Stimulated activated CD8-positive, alpha-beta memory T cell treated with anti-CD3 and anti-CD28 coated beads, Interleukin-4, amount 100 ng/mL, for 24 hours (primary cell): ENCODE results near the gene GSN.

Experiments
- DNase-seq: peaks from one replicate; pipeline ENCODE4 v3.0.0-alpha.2; 2020; ENCODE audit warnings: low read depth

Gene GSN

GRCh38 chr9:121323449-121324151 lies 55.6 kb downstream of the GSN start:
- DNase-seq: no peak

DNA sequence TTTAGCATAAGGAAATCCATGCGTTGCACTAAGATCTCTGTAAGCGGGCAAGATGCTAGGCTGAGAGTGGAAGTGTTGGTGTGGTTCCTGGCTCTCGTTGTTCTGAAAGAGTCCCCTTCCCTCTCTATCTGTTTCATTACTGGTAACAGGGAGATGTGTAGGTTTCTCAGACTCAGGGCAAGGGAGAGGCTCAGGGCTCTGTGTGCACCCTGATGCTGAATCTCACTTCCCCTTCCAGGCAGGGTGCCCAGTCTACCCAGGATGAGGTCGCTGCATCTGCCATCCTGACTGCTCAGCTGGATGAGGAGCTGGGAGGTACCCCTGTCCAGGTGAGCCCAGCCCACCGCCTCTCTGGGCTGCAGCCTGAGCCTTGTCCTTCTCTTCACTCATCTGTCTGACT lies 56.4 kb downstream of the GSN start:
- no peak for DNase-seq

DNA sequence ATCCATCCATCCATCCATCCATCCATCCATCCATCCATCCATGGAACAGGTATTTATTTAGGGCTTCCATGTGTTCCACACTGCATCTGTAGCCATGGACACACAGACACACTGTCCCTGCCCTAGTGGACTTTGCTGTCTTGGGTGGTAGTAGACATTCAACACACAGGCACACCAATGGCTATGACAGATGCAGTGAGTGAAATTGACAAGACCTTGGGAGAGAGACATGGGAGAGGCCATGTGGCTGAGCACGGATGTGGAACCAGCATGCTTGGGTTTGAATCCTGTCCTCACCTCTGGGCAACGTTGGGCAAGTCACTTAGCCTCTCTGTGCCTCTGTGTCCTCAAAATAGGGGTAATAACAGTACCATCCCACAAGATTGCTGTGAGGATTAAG lies 56.8 kb downstream of the GSN start:
- DNase-seq: no peak

GRCh38 chr9:121325387-121325786 lies 57.4 kb downstream of the GSN start:
- no peak for DNase-seq

DNA sequence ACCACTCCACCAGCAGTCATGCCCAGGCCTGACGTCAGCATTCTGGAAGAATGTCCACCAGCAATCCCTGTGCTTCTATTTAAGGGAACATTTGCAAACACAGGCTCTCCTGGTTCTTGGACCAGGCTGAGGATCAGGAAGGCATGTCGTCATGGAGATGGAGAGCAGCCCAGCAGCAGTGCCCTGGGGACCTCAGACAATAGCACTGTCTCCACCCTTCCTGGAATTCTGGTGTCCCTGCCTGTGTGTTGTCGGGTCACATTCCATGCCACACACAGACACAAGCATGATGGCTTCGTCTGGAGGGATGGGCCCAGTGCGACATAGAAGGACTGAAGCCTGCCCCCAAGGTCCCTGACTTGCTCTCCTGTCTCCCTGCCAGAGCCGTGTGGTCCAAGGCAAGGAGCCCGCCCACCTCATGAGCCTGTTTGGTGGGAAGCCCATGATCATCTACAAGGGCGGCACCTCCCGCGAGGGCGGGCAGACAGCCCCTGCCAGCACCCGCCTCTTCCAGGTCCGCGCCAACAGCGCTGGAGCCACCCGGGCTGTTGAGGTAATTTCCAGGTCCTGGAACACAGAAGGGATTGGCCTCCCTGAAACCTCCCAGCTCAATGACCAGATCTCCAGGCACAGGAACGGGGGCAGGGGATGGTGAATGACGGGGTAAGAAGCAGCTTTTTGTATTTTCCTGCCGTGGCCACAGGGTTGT lies 58.3 kb downstream of the GSN start:
- DNase-seq: no peak

GRCh38 chr9:121326901-121327613 lies 59.1 kb downstream of the GSN start:
- no peak for DNase-seq

DNA sequence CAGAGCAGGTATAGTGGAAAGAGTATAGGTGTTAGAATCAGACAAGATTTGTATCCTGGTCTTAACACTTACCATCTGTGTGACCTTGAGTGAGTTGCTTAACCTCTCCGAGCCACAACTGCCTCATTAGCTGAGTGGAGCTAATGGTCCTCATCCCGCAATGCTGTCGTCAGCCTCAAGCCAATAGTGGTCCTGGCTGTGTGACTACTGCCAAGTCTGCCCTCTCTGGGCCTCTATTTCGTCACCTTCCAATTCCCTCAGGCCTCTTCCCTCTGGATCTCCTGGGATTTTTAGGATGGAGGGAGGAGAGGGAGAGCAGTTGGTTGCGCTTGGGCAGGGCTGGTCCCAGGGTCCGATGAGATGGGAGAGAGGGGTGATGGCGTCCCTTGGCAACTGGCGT lies 60.5 kb downstream of the GSN start:
- DNase-seq: no peak

DNA sequence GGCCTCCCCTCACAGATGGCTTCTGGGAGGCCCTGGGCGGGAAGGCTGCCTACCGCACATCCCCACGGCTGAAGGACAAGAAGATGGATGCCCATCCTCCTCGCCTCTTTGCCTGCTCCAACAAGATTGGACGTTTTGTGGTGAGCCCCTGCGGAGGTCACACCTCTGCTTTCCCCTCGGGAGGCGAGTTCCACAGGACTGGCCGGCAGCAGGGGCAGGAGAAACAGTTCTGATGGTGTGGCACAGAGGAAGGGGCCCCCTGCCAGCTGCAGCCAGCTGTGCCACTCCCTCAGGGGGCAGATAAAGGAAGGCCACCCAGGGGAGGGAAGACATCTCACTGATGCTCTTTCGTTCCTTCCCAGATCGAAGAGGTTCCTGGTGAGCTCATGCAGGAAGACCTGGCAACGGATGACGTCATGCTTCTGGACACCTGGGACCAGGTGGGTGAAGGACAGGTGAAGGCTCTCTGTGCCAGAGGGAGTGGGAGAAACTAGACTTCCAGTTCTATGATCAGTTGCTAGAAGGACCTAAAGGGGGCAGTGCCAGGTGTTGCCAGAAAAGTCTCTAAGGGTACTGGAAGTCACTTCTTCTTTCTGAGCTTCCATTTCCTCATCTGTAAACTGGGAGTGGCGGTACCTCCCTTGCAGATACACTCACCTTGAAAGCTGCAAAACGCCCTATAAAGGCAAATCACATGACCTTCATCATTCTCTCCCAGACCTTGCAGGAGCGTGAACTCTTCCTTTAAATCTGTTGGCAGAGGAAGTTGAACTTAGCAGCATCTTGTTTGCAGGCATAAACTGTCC lies 61.1 kb downstream of the GSN start:
- DNase-seq: no peak

DNA sequence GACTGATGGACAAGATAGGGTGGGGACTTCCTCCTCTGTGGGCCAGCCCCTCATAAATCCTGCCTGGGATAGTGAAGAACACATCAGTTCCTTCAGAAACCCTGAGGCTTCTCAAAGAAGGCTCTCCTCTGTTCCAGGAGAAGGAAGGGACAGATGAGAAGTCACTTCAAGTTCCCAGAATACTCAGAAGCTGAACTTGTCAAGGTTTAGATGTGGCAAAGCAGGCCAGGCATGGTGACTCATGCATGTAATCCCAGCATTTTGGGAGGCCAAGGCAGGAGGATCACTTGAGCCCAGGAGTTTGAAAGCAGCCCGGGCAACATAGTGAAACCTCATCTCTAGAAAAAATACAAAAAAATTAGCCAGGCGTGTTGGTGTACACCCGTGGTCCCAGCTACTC lies 63.6 kb downstream of the GSN start:
- DNase-seq: no peak

DNA sequence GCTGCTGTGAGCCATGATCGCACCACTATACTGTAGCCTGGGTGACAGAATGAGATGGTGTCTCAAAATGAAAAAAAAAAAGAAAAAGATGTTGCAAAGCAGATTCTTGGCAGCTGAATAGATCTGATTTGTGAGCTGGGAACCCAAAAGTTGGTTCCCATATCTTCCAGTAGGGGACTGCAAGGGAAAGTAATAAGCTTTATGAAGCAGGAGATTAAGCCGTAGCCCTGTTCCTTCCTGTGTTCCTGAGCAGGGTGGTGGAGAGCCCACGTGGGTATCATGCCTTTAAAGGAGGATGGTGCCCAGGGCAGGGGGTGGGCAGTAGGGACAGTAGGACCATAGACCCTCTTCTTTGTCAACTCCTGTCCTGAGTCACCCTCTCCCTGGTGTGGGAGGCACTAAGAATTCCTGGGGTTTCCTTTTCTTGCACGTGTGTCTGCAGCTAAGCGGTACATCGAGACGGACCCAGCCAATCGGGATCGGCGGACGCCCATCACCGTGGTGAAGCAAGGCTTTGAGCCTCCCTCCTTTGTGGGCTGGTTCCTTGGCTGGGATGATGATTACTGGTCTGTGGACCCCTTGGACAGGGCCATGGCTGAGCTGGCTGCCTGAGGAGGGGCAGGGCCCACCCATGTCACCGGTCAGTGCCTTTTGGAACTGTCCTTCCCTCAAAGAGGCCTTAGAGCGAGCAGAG lies 64.2 kb downstream of the GSN start:
- DNase-seq: no peak

DNA sequence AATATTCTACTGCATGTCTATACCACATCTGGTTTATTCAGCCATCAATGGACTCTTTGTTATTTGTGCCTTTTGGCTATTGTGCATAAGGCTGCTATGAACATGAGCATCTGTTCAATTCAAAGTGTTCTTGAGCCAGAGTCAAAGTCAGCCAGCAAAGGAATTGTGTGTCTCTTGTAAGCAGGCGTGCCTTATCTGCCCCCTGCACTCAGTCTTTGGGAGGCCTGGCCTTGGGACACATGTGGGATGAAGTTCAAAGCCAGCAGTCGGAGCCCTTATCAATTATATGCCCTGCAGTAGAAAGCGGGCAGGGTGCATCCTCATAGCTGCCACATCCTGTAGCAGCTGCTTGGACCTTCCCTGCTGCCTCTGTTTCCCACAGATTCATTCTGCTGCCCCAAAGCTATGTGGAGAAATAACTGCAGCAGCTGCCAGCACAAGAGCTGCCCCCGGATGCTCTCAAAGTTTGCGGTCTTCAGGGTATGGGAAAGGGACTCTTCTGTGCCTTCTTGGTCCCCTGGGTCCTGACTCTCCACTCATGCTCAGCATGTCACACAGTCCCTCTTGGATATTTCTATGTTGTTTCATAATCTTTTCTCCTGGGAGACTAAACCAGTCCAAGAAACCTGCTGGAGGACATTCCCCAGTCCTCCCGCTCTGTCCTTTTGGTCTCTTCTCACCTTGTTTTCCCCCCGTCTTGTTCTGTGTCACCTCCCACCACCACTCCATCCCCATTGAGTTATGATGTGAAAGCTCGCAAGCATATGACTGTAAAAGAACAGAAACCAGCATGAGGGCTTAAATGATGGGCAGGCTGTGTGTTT lies 66.2 kb downstream of the GSN start:
- no peak for DNase-seq

GRCh38 chr9:121336665-121337064 lies 68.7 kb downstream of the GSN start:
- DNase-seq: no peak

DNA sequence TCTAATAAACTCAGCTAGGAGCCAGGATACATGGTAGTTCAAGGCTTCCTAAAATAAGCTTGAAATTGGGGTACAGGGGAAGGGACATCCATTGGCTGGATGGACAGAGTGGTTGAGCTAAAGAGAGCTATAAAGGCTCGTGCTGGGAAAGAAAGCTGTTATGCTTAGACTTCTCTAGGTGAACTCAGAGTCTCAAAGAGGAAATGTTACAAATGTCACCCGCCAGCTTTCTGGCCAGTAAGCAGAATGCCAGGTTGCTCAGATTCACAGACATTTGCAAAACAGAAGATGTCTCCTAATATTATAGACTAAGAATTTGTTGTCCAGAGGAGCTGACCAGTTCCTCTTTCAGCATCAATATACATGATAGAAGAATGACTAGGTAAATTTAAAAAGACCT lies 71.5 kb downstream of the GSN start:
- DNase-seq: no peak

DNA sequence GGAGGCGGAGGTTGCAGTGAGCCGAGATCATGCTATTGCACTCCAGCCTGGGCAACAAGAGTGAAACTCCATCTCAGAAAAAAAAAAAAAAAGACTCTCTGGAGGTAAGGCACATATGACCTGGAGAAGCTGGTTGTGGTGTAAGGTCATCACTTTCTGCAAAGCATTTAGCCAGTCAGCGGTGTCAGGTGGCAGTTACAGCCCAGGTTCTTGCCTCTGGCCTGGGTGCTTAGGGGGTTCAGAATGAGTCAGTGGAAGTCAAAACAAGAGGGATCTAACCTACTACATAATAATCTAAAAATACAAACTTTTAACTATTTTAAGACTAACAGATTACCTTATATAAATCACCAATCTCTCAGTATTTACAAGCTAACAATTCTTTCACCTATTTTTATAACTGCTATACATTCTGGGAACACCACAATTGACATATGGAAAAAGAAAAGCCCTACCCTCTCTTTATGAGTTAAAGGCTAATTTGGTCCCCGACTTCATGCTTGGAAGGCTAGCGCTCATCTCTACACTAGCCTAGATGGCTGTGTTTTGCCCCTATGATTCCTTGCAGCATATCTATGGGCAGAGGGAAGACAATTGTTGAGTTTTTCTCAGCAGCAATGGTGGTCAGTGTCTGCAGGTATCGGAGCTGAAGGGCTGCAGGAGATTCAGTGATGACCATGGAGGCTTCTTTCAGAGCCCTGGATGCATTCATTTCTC lies 72.9 kb downstream of the GSN start:
- DNase-seq: no peak

DNA sequence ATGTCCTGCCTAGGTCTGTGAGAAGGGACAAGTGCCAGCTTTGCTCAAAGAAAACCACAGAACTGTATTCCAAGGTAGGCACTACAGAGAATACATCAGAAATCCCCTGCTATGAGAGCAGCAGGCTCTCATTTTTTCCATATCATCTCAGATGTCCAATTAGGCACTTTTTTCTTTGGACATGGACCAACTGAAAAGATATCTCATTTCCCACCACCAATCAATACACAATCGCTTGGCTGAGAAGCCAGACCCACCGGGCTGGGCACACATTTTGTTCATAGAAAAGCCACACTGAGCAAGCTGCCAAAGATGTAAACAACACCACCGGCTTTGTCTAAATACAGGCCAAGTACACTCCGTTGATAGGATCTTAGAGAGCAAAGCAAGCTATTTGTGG lies 76.2 kb downstream of the GSN start:
- no peak for DNase-seq

GRCh38 chr9:121345070-121345469 lies 77.1 kb downstream of the GSN start:
- no peak for DNase-seq

DNA sequence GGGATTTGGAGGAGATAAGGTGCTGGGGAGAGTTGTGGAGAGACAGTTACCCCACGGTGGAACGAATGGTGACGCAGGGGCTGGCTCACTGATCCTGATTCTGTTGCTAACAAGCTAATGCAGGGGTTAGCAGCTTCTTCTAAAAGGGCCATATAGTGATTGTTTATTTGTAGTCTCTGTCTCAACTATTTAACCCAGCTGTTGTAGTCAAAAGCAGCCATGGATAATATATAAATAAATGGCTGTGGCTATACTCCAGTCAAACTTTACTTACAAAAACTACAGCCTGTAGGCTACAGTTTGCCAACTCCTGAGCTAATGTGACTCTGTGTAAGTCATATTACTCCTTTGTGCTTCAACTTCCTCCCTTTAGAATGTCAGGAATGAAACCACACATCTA lies 80.3 kb downstream of the GSN start:
- no peak for DNase-seq

GRCh38 chr9:121349009-121349408 lies 81.0 kb downstream of the GSN start:
- no peak for DNase-seq

DNA sequence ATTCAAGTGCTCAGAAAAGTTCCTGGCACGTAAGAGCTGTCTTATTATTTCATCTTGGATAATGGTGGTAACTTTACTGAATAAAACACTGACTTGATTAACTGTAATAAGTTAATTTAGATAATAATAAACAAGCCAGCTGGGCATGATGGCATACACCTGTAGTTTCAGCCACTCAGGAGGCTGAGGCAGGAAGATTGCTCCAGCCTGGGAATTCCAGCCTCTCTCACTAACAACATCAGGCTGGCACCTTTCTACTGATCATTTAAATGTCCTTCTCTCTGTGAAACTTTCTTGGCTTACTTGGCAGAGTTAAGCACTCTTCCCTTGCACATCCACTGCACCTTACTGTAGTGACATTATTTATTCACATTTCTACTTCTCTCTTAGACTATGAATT lies 82.1 kb downstream of the GSN start:
- DNase-seq: no peak

DNA sequence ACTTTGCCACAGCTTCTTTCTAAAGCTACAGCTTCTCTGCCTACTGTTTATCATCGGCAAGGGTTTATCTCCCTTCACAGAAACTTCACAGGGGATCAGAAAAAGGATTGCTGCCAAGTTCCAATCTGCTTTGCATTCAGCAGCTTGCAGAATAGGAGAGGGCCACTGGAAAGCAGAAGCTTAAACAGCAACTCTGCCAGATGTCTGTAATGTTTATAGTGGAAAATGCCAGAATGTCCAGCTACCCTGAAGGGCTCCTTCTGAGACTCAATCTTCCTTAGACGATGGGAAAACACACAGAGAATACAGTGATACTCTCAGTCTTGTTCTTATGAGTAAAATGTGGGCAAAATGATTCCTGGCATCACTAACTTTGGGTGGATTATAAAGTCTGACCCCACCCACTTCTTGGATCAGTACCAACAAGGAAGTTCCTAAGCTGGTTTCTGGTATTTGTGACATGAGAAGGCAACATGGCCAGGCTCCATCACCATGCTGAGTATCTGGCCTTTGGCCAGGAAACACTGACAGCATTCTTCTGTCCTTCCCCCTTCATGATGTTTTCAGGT lies 83.1 kb downstream of the GSN start:
- DNase-seq: no peak
